Lower leg skin (tissue), 4 donors: ENCODE data around the gene MYT1. TPM values are rescaled to one million over a fixed set of nuclear protein-coding genes. Genes with fewer than 3 reads are reported as not detected.

Experiments used
- DNase-seq, 2 donors: peaks; one replicate each; pipeline ENCODE4 v3.0.0-alpha.2; 2019; ENCODE audit warnings: low spot score in 2 of 2
- H3K4me3 ChIP-seq: fragments of 200-600 bp; sonication (generic); 2 replicates; pipeline ENCODE4 v1.5.1; 2017; ENCODE audit warnings: mild to moderate bottlenecking, low read depth; ENCODE audit not compliant: poor library complexity, severe bottlenecking
- CTCF ChIP-seq, 3 donors: fragments of 450-650 bp; IDR thresholded peaks; one replicate each; pipeline ENCODE4 v1.5.1; 2016; ENCODE audit warnings: antibody characterized with exemption in 3 of 3, mild to moderate bottlenecking in 3 of 3, moderate library complexity in 2 of 3
- POLR2A ChIP-seq, 2 donors: fragments of 450-650 bp; IDR thresholded peaks; one replicate each; pipeline ENCODE4 v1.6.1; 2016 to 2017; ENCODE audit warnings: antibody characterized with exemption in 2 of 2, mild to moderate bottlenecking in 1 of 2, moderate library complexity in 1 of 2
- WGBS, 2 donors: methylation state at CpG; one replicate each; pipeline ENCODE4 v1.1.5; 2018; 5-methylcytosine and 5-hydroxymethylcytosine counted together
- intact Hi-C: fragments of 100-400 bp; cut with DNase I; formaldehyde crosslinking; loops from one replicate; pipeline ENCODE4 v1.15.0; 2023; ENCODE audit warnings: low total_unique reads
- total RNA-seq, 4 donors: library from RNA; depleted of rRNA; stranded (reverse); fragments of >200 nt; gene quantifications; one replicate each; pipeline ENCODE4 v1.1.0, GENCODE V29; 2016

Gene MYT1
- total RNA-seq, 4 donors from 2014 or later, result 0.26 TPM; not detected in 3

- DNase-seq, result peak in 1 of 2 donors; percentile 49
- WGBS, 2 donors, result 51 to 69% methylated on average over 10 of the region's 10 CpGs
- no peak overlapping the region for H3K4me3 ChIP-seq
- intact Hi-C loops, result no loop called here
- TF ChIP-seq POLR2A (IDR thresholded peaks at IDR 0.05), result no peak
- no peak for TF ChIP-seq CTCF (IDR thresholded peaks at IDR 0.05)
These were observed 23.3 kb upstream of the MYT1 start for GRCh38 chr20:64140956-64141355.

DNA sequence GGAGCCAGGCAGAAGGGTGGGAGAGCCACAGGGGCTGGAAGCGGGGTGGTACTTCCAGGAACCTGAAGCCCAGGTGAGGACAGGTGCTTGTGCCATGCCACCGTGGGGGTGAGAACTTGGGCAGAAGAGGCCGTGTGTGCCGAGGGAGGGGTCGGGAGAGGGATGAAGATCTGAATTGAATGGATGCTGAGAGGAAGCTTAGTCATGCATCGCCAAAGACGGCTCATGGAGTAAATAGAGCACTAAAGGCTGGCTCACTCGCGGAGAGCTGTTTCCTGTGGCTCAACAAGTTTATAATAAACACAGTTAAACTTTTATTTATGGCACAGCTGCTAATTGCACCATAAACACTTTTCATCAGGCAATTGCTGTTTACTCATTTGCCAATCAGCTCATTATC is 21.7 kb upstream of the MYT1 start:
- H3K4me3 ChIP-seq, result no peak overlapping the region
- WGBS, 2 donors, result 23 to 28% methylated on average over 9 of the region's 9 CpGs
- TF ChIP-seq POLR2A (IDR thresholded peaks at IDR 0.05) (no peak), CTCF (IDR thresholded peaks at IDR 0.05) (no peak)
- peak in 1 of 2 donors; percentile 50 for DNase-seq
- intact Hi-C loops, result no loop called here

DNA sequence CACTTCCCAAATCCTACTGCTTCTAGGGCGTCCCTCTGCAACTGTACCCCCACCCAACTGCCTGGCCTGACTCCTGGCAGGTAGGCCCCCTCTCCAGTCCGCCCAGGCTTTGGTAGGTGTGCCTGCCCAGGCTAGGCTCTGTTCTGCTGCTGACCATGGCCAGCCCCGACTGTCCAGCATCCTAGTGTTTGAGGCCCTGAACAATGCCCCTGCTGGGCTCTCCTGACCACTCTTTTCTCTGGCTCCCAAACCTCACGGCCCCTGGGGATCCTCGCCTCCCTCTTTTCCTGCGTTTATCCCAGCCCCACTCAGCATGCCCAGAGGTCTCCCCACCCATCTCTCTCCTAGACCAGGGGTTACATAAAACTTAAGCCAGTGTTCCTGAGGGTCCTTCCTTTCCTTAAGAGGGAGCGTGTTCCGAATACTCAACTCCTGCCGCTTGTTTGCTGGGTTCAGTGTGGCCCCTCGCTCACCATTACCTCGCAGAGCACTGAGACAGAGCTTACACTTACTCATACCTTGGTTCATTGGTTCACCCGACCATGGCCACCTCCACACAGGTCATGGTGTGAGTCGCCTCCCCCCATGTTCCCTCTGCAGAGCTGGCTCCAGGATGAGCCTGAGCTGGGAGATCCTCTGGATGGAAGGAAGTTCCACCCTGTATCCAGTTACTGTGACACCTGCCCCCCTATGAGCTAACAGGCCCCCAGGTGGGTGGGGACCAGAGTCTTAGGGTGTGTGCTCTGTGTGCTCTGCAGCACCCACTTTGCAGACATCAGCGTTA is 21.0 kb upstream of the MYT1 start:
- H3K4me3 ChIP-seq, result no peak overlapping the region
- peak in 1 of 2 donors; percentile 68 for DNase-seq
- 73% methylated on average over 14 of the region's 14 CpGs for WGBS, 2 donors
- TF ChIP-seq CTCF (IDR thresholded peaks at IDR 0.05), result no peak
- TF ChIP-seq POLR2A (IDR thresholded peaks at IDR 0.05), result no peak
- intact Hi-C loops, result no loop called here

DNA sequence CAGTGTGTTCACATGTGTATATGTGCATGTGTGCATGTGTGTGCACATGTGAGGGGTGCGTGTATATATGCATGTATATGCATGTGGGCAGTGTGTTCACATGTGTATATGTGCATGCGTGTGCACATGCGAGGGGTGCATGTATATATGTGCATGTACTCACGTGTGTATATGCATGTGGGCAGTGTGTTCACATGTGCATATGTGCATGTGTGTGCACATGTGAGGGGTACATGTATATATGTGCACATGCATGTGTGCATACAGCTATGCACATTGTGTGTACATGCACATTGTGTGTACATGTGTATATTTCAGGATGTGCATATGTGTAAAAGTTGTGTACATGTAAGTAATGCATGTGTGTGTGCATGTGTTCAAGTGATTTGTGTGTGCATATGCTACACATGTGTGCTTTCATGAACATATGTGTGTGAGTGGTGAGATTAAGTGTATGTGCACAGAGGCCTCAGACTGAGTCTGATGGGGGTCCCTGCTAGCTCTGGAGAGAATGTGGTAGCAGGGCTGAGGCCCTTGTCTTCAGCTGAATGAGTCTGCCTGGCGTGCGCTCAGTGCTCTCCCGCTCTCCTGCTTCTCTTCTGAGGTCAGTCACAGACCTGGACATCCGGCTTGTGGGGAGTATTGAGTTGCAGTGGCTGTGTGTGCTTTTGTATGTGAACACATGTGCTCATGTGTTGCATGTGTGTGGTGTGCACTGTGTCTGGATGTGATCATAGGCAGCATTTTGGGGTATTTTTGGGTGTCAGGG is 19.9 kb upstream of the MYT1 start:
- intact Hi-C loops, result no loop called here
- peak in 1 of 2 donors; percentile 53 for DNase-seq
- WGBS, 2 donors, result 82 to 97% methylated on average over 8 of the region's 8 CpGs
- no peak for TF ChIP-seq CTCF (IDR thresholded peaks at IDR 0.05)
- no peak for TF ChIP-seq POLR2A (IDR thresholded peaks at IDR 0.05)
- no peak overlapping the region for H3K4me3 ChIP-seq

- 87 to 92% methylated on average over 17 of the region's 17 CpGs for WGBS, 2 donors
- no peak for TF ChIP-seq POLR2A (IDR thresholded peaks at IDR 0.05)
- TF ChIP-seq CTCF (IDR thresholded peaks at IDR 0.05), result no peak
- H3K4me3 ChIP-seq, result no peak overlapping the region
- DNase-seq, result peak in 1 of 2 donors; percentile 76
- intact Hi-C loops, result no loop called here
These were observed 18.6 kb upstream of the MYT1 start for GRCh38 chr20:64145458-64146300.
